IgD-negative memory B cell (primary cell): Measurements from ENCODE around the gene SPOCD1. TPM values are rescaled to one million over a fixed set of nuclear protein-coding genes. Genes with fewer than 3 reads are reported as not detected.

Source experiments
- H3K27ac Mint-ChIP-seq, 3 donors: one replicate each; pipeline ENCODE4 v1.8.0; 2020 to 2022; ENCODE audit warnings: mild to moderate bottlenecking in 3 of 3, mixed read lengths in 3 of 3, moderate library complexity in 1 of 3
- H3K27me3 Mint-ChIP-seq: one replicate; pipeline ENCODE4 v1.8.0; 2021; ENCODE audit warnings: mixed read lengths
- H3K36me3 Mint-ChIP-seq: one replicate; pipeline ENCODE4 v1.8.0; 2020; ENCODE audit warnings: mild to moderate bottlenecking, mixed read lengths
- H3K4me1 Mint-ChIP-seq, 3 donors: one replicate each; pipeline ENCODE4 v1.8.0; 2020 to 2022; ENCODE audit warnings: mixed read lengths in 3 of 3, mild to moderate bottlenecking in 1 of 3
- H3K4me3 Mint-ChIP-seq, 4 donors: one replicate each; pipeline ENCODE4 v1.8.0; 2020 to 2022; ENCODE audit warnings: mild to moderate bottlenecking in 4 of 4, mixed read lengths in 4 of 4, moderate library complexity in 3 of 4
- H3K9me3 Mint-ChIP-seq, 3 donors: one replicate each; pipeline ENCODE4 v1.8.0; 2020 to 2021; ENCODE audit warnings: mixed read lengths in 3 of 3, mild to moderate bottlenecking in 1 of 3
- polyA plus RNA-seq: library from polyadenylated mRNA; unstranded; fragments of 300-500 nt; fragmentation: Illumina TruSeq; gene quantifications from one replicate; pipeline ENCODE4 v1.2.3, GENCODE V29; 2021

Gene SPOCD1
- not detected for polyA plus RNA-seq

GRCh38 chr1:31815752-31816500 is at the start of gene SPOCD1:
TSS of gene SPOCD1 (minus strand) at chr1:31816022. CDS start at chr1:31815333, 689 bp downstream.
- Mint-ChIP-seq H3K9me3 (no peaks in the 10 kb centered on the region), H3K4me1 (peaks cover 15 to 20% (median 19%) of the 10 kb centered on the region in 3 donors), H3K36me3 (no peaks in the 10 kb centered on the region), H3K4me3 (peak within 1 kb of the TSS in 2 of 4 donors; percentile 54 to 72), H3K27ac (peak within 1 kb of the TSS in 2 of 3 donors; percentile 18 to 60), H3K27me3 (no peaks in the 10 kb centered on the region)

GRCh38 chr1:31862071-31862470 is 46.2 kb upstream of the SPOCD1 start:
- Mint-ChIP-seq H3K27ac (no peak overlapping the region), H3K36me3 (no peaks in the 10 kb centered on the region), H3K4me3 (no peak overlapping the region), H3K4me1 (peaks cover 8 to 15% (median 15%) of the 10 kb centered on the region in 3 donors), H3K27me3 (no peaks in the 10 kb centered on the region), H3K9me3 (no peaks in the 10 kb centered on the region)

- Mint-ChIP-seq H3K9me3 (no peaks in the 10 kb centered on the region), H3K27me3 (no peaks in the 10 kb centered on the region), H3K4me3 (no peak overlapping the region), H3K27ac (no peak overlapping the region), H3K36me3 (no peaks in the 10 kb centered on the region), H3K4me1 (peaks cover 2 to 9% (median 9%) of the 10 kb centered on the region in 3 donors)
Measured at GRCh38 chr1:31861346-31861745, 45.5 kb upstream of the SPOCD1 start.

- H3K36me3 Mint-ChIP-seq = no peaks in the 10 kb centered on the region
- peaks cover 0 to 8% (median 6%) of the 10 kb centered on the region in 3 donors for H3K4me1 Mint-ChIP-seq
- no peaks in the 10 kb centered on the region for H3K9me3 Mint-ChIP-seq
- no peaks in the 10 kb centered on the region for H3K27me3 Mint-ChIP-seq
- no peak overlapping the region for H3K4me3 Mint-ChIP-seq
- H3K27ac Mint-ChIP-seq = no peak overlapping the region
Measured at GRCh38 chr1:31860581-31860980, 44.8 kb upstream of the SPOCD1 start.

GRCh38 chr1:31859719-31860118 is 43.9 kb upstream of the SPOCD1 start:
- H3K4me3 Mint-ChIP-seq = no peak overlapping the region
- no peaks in the 10 kb centered on the region for H3K9me3 Mint-ChIP-seq
- H3K27ac Mint-ChIP-seq = no peak overlapping the region
- H3K4me1 Mint-ChIP-seq = peaks cover 0 to 8% (median 5%) of the 10 kb centered on the region in 3 donors
- H3K36me3 Mint-ChIP-seq = no peaks in the 10 kb centered on the region
- H3K27me3 Mint-ChIP-seq = no peaks in the 10 kb centered on the region

GRCh38 chr1:31859044-31859443 is 43.2 kb upstream of the SPOCD1 start:
- no peaks in the 10 kb centered on the region for H3K27me3 Mint-ChIP-seq
- no peak overlapping the region for H3K27ac Mint-ChIP-seq
- H3K4me3 Mint-ChIP-seq = no peak overlapping the region
- no peaks in the 10 kb centered on the region for H3K36me3 Mint-ChIP-seq
- H3K9me3 Mint-ChIP-seq = no peaks in the 10 kb centered on the region
- H3K4me1 Mint-ChIP-seq = peaks cover 0 to 8% (median 5%) of the 10 kb centered on the region in 3 donors

- Mint-ChIP-seq H3K27ac (no peak overlapping the region), H3K4me3 (no peak overlapping the region), H3K27me3 (no peaks in the 10 kb centered on the region), H3K36me3 (no peaks in the 10 kb centered on the region), H3K4me1 (peaks cover 0 to 8% (median 5%) of the 10 kb centered on the region in 3 donors), H3K9me3 (no peaks in the 10 kb centered on the region)
Measured at GRCh38 chr1:31857863-31858262, 42.0 kb upstream of the SPOCD1 start.

- H3K4me1 Mint-ChIP-seq = no peaks in the 10 kb centered on the region
- no peaks in the 10 kb centered on the region for H3K27me3 Mint-ChIP-seq
Measured at GRCh38 chr1:31856140-31856539, 40.3 kb upstream of the SPOCD1 start.

GRCh38 chr1:31855038-31855845 is 39.4 kb upstream of the SPOCD1 start:
- Mint-ChIP-seq H3K9me3 (no peaks in the 10 kb centered on the region), H3K27ac (no peak overlapping the region), H3K27me3 (no peaks in the 10 kb centered on the region), H3K36me3 (no peaks in the 10 kb centered on the region), H3K4me3 (no peak overlapping the region), H3K4me1 (peaks cover 0 to 3% (median 0%) of the 10 kb centered on the region in 3 donors)

More at GRCh38 chr1:31856140-31856539, 40.3 kb upstream of the SPOCD1 start:
- H3K9me3 Mint-ChIP-seq = no peaks in the 10 kb centered on the region
- no peak overlapping the region for H3K4me3 Mint-ChIP-seq
- H3K27ac Mint-ChIP-seq = no peak overlapping the region
- H3K36me3 Mint-ChIP-seq = no peaks in the 10 kb centered on the region

- Mint-ChIP-seq H3K27me3 (no peaks in the 10 kb centered on the region), H3K9me3 (no peaks in the 10 kb centered on the region), H3K27ac (peak overlapping the region in 1 of 3 donors; percentile 54), H3K4me3 (no peak overlapping the region), H3K4me1 (peaks cover 6 to 31% (median 29%) of the 10 kb centered on the region in 3 donors), H3K36me3 (peaks cover 2% of the 10 kb centered on the region)
Measured at GRCh38 chr1:31849653-31850052, 33.8 kb upstream of the SPOCD1 start.

- H3K27me3 Mint-ChIP-seq = peaks cover under 1% of the 10 kb centered on the region
- H3K9me3 Mint-ChIP-seq = no peaks in the 10 kb centered on the region
- H3K27ac Mint-ChIP-seq = peak overlapping the region in 2 of 3 donors; percentile 53 to 86
- H3K4me3 Mint-ChIP-seq = peak overlapping the region in 2 of 4 donors; percentile 81 to 85
- H3K36me3 Mint-ChIP-seq = peaks cover 2% of the 10 kb centered on the region
- peaks cover 6 to 34% (median 32%) of the 10 kb centered on the region in 3 donors for H3K4me1 Mint-ChIP-seq
Measured at GRCh38 chr1:31848381-31848897, 32.6 kb upstream of the SPOCD1 start.

GRCh38 chr1:31846484-31846883 is 30.7 kb upstream of the SPOCD1 start:
- Mint-ChIP-seq H3K36me3 (peaks cover 2% of the 10 kb centered on the region), H3K9me3 (no peaks in the 10 kb centered on the region), H3K4me1 (peaks cover 6 to 36% (median 33%) of the 10 kb centered on the region in 3 donors), H3K27ac (no peak overlapping the region), H3K27me3 (peaks cover 2% of the 10 kb centered on the region), H3K4me3 (peak overlapping the region in 1 of 4 donors; percentile 38)

GRCh38 chr1:31843506-31843905 is 27.7 kb upstream of the SPOCD1 start:
- peaks cover 2% of the 10 kb centered on the region for H3K27me3 Mint-ChIP-seq
- H3K4me3 Mint-ChIP-seq = no peak overlapping the region
- H3K36me3 Mint-ChIP-seq = peaks cover 3% of the 10 kb centered on the region
- peaks cover 3 to 26% (median 22%) of the 10 kb centered on the region in 3 donors for H3K4me1 Mint-ChIP-seq
- H3K9me3 Mint-ChIP-seq = no peaks in the 10 kb centered on the region
- peak overlapping the region in 1 of 3 donors; percentile 7 for H3K27ac Mint-ChIP-seq

- Mint-ChIP-seq H3K36me3 (peaks cover 1% of the 10 kb centered on the region), H3K27me3 (peaks cover 2% of the 10 kb centered on the region), H3K9me3 (no peaks in the 10 kb centered on the region), H3K27ac (no peak overlapping the region), H3K4me1 (peaks cover 0 to 5% (median 4%) of the 10 kb centered on the region in 3 donors), H3K4me3 (no peak overlapping the region)
Measured at GRCh38 chr1:31839662-31840343, 24.0 kb upstream of the SPOCD1 start.
